T-cell (primary cell): ENCODE results near the gene NYAP1. TPM values are rescaled to one million over a fixed set of nuclear protein-coding genes. Genes with fewer than 3 reads are reported as not detected.
A peak's percentile ranks its signal among the peaks of the same experiment; 100 is the strongest.
"Not testable (repeated sequence)": the region's sequence is repeated elsewhere in the genome, so short reads cannot be mapped to it uniquely, and the experiment has no call there.

Source experiments
- ATAC-seq, 4 experiments: fragments of 200-7000 bp in 3 of 4; fragments of 150-1000 bp in 1 of 4; cut with Tn5 transposase; replicated peaks in 1 of 4; 1 replicate in 3 of 4; 2 replicates in 1 of 4; pipeline ENCODE4 v1.10.0; 2021; ENCODE audit warnings: moderate library complexity in 3 of 4, mild to moderate bottlenecking in 2 of 4, moderate number of reproducible peaks in 1 of 4
- CTCF ChIA-PET, 2 donors: fragments of 300-600 bp; sonication (Branson Sonifier 250); formaldehyde crosslinking; loops; one replicate each; lab custom pipeline; 2022; ENCODE audit warnings: antibody characterized with exemption in 2 of 2; lab: Charles Lee
- POLR2A ChIA-PET, 2 donors: fragments of 300-600 bp; sonication (Branson Sonifier 250); formaldehyde crosslinking; loops; one replicate each; lab custom pipeline; 2022; ENCODE audit warnings: antibody characterized with exemption in 2 of 2; lab: Charles Lee
- DNase-seq, 35 experiments: peaks; one replicate each; pipeline versions ENCODE4 v3.0.0 to v3.0.0-alpha.2; 2013 to 2023
- H3K27ac ChIP-seq: one replicate; pipeline ENCODE4 v1.5.1; 2013; ENCODE audit warnings: low read length
- H3K27me3 ChIP-seq, 2 experiments: replicated peaks in 1 of 2; 1 replicate in 1 of 2; 2 replicates in 1 of 2; pipeline versions ENCODE4 v1.6.1 to v1.7.0; 2013; ENCODE audit warnings: low read length in 1 of 2, mixed read lengths in 1 of 2; ENCODE audit not compliant: control insufficient read depth in 2 of 2, insufficient read depth in 2 of 2; ENCODE audit errors: extremely low read depth in 1 of 2
- H3K36me3 ChIP-seq, 2 donors: 1 replicate in 1 of 2; 2 replicates in 1 of 2; pipeline versions ENCODE4 v1.6.1 to v1.7.0; 2013; ENCODE audit warnings: low read length in 1 of 2; ENCODE audit not compliant: control insufficient read depth in 2 of 2, insufficient read depth in 1 of 2; ENCODE audit errors: extremely low read depth in 1 of 2
- H3K4me1 ChIP-seq, 2 experiments: 1 replicate in 1 of 2; 2 replicates in 1 of 2; pipeline versions ENCODE4 v1.6.1 to v1.7.0; 2013; ENCODE audit warnings: low read length in 2 of 2, mixed read lengths in 1 of 2; ENCODE audit not compliant: insufficient read depth in 2 of 2, control insufficient read depth in 1 of 2; ENCODE audit errors: extremely low read depth in 1 of 2
- H3K4me3 ChIP-seq, 2 donors: 1 replicate in 1 of 2; 2 replicates in 1 of 2; pipeline versions ENCODE4 v1.5.1 to v1.7.0; 2013; ENCODE audit warnings: mild to moderate bottlenecking in 2 of 2, low read length in 1 of 2, moderate library complexity in 1 of 2; ENCODE audit not compliant: control insufficient read depth in 1 of 2; ENCODE audit errors: extremely low read depth in 1 of 2
- H3K9me3 ChIP-seq: 2 replicates; pipeline ENCODE4 v1.7.0; 2013
- H3K27ac Mint-ChIP-seq, 2 donors: one replicate each; pipeline ENCODE4 v1.8.0; 2020 to 2021; ENCODE audit warnings: mild to moderate bottlenecking in 2 of 2, mixed read lengths in 2 of 2
- H3K27me3 Mint-ChIP-seq, 2 donors: one replicate each; pipeline ENCODE4 v1.8.0; 2021 to 2022; ENCODE audit warnings: mixed read lengths in 2 of 2
- H3K36me3 Mint-ChIP-seq: one replicate; pipeline ENCODE4 v1.8.0; 2021; ENCODE audit warnings: mixed read lengths
- H3K4me1 Mint-ChIP-seq, 3 donors: one replicate each; pipeline ENCODE4 v1.8.0; 2020 to 2022; ENCODE audit warnings: mixed read lengths in 3 of 3, mild to moderate bottlenecking in 1 of 3
- H3K4me3 Mint-ChIP-seq, 3 donors: one replicate each; pipeline ENCODE4 v1.8.0; 2020 to 2022; ENCODE audit warnings: mild to moderate bottlenecking in 3 of 3, mixed read lengths in 3 of 3, moderate library complexity in 3 of 3
- H3K9me3 Mint-ChIP-seq, 3 donors: one replicate each; pipeline ENCODE4 v1.8.0; 2020 to 2022; ENCODE audit warnings: mixed read lengths in 3 of 3
- WGBS: methylation state at CpG from one replicate; pipeline ENCODE4 v1.1.5; 2013; ENCODE audit warnings: missing lambda C conversion rate; ENCODE audit not compliant: insufficient coverage; 5-methylcytosine and 5-hydroxymethylcytosine counted together
- total RNA-seq, 35 experiments: library from RNA in 6 of 35; stranded (reverse) in 6 of 35; fragments of 120-200 nt in 1 of 35; gene quantifications; one replicate each; pipeline versions ENCODE4 v1.2.1 to v1.2.4 and lab custom pipeline; 2013 to 2026

The NYAP1 gene
- total RNA-seq, 5 donors from 2014 or later (not counting 1 experiment from before 2014, with no cell fraction given): 0.50 to 1.4 (median 0.99) TPM

DNA sequence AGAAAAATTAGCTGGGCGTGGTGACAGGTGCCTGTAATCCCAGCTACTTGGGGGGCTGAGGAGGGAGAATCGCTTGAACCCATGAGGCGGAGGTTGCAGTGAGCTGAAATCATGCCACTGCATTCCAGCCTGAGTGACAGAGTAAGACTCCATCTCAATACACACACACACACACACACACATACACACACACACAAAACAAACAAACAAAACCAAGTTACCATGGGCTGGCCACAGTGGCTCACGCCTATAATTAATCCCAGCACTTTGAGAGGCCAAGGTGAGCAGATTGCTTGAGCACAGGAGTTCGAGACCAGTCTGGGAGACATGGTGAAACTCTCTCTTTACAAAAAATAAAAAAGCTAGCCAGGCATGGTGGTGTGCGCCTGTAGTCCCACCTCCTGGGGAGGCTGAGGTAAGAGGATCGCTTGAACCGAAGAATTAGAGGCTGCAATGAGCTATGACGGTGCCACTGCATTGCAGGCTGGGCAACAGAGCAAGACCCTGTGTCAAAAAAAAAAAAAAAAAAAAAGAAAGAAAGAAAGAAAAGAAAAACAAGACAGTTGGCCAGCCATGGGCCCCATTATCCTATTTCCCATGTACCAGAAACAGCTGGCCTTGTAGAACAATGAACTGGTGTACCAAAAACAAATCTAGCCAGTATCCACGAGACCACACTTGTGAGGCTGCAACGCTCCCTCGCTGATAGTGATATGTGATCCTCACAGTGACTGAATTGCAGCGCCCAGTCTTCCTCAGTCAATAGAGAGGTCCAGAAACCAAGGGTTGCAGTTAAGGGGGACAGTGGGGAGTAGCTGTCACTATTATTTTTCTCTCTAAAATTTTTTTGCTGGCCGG lies 48.7 kb downstream of the NYAP1 start:
- WGBS: 97% methylated on average over 4 of the region's 14 CpGs
- ATAC-seq: no peak
- peaks cover 0 to 17% of the 10 kb centered on the region in 2 experiments for H3K27me3 ChIP-seq
- H3K4me1 ChIP-seq: no peaks in the 10 kb centered on the region
- H3K27me3 Mint-ChIP-seq: no peaks in the 10 kb centered on the region
- no peaks in the 10 kb centered on the region for H3K36me3 ChIP-seq
- DNase-seq: no peak
- no peak overlapping the region for H3K27ac ChIP-seq
- H3K27ac Mint-ChIP-seq: no peak overlapping the region
- H3K9me3 Mint-ChIP-seq: no peaks in the 10 kb centered on the region
- POLR2A ChIA-PET: interaction anchor here in 1 of 2 donors (0.5 kb wide), 1 partner anchor 139 kb away, joined by 4 read pairs; no protein-coding TSS in a partner anchor
- no peaks in the 10 kb centered on the region for H3K9me3 ChIP-seq
- CTCF ChIA-PET: interaction anchor here in 1 of 2 donors (0.6 kb wide), 1 partner anchor 268 kb away, joined by 3 read pairs; no protein-coding TSS in a partner anchor
- H3K4me3 ChIP-seq: no peak overlapping the region
- H3K36me3 Mint-ChIP-seq: no peaks in the 10 kb centered on the region
- no peak overlapping the region for H3K4me3 Mint-ChIP-seq
- H3K4me1 Mint-ChIP-seq: no peaks in the 10 kb centered on the region

DNA sequence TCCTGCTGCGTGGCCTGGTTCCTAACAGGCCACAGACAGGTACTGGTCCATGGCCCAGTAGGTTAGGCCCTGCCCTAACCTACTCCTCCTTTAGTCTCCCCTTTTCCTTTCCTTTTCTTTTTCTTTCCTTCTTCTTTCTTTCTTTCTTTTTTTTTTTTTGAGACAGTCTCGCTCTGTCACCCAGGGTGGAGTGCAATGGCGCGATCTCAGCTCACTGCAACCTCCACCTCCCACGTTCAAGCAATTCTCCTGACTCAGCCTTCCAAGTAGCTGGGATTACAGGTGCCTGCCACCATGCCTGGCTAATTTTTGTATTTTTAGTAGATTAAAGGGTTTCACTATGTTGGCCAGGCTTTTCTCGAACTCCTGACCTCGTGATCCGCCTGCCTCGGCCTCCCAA lies 52.3 kb downstream of the NYAP1 start:
- Histone ChIP-seq H3K4me1 (peaks cover 10 to 20% of the 10 kb centered on the region in 2 experiments), H3K27me3 (peaks cover 0 to 14% of the 10 kb centered on the region in 2 experiments)
- H3K36me3 ChIP-seq, ATAC-seq, H3K4me3 ChIP-seq, H3K27me3 Mint-ChIP-seq, POLR2A ChIA-PET, DNase-seq, H3K27ac ChIP-seq, H3K9me3 ChIP-seq, H3K4me3 Mint-ChIP-seq, H3K9me3 Mint-ChIP-seq, H3K36me3 Mint-ChIP-seq, H3K27ac Mint-ChIP-seq: not testable (repeated sequence)
- H3K4me1 Mint-ChIP-seq: peaks cover 21 to 26% (median 22%) of the 10 kb centered on the region in 3 donors
- WGBS: 80% methylated on average over 1 of the region's 9 CpGs
- CTCF ChIA-PET: interaction anchor here in 1 of 2 donors (1.6 kb wide), 1 partner anchor 10 kb away, joined by 4 read pairs; no protein-coding TSS in a partner anchor

DNA sequence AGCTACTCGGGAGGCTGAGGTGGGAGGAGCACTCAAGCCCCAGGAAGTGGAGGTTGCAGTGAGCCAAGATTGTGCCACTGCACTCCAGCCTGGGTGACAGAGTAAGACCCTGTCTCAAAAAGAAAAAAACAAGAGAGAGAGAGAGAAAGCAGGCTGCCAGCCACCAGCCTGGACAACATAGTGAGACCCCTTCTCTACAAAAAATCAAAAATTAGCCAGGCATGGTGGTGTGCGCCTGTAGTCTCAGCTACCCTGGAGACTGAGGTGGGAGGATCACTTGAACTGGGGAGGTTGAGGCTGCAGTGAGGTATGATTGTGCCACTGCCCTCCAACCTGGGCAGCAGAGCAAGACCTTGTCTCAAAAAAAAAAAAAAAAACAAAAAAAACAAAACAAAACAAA lies 53.0 kb downstream of the NYAP1 start:
- H3K4me3 ChIP-seq, ATAC-seq, H3K27me3 Mint-ChIP-seq, POLR2A ChIA-PET, H3K4me3 Mint-ChIP-seq, H3K9me3 ChIP-seq, H3K36me3 ChIP-seq, H3K9me3 Mint-ChIP-seq, H3K27ac ChIP-seq, DNase-seq, H3K36me3 Mint-ChIP-seq, H3K27ac Mint-ChIP-seq: not testable (repeated sequence)
- H3K27me3 ChIP-seq: peaks cover 0 to 12% of the 10 kb centered on the region in 2 experiments
- 57% methylated on average over 1 of the region's 2 CpGs for WGBS
- H3K4me1 ChIP-seq: peaks cover 10 to 26% of the 10 kb centered on the region in 2 experiments
- peaks cover 27 to 33% (median 29%) of the 10 kb centered on the region in 3 donors for H3K4me1 Mint-ChIP-seq
- CTCF ChIA-PET: interaction anchor here in 1 of 2 donors (0.7 to 3.4 kb wide), 2 partner anchors 12 to 50 kb away, joined by 3 to 14 read pairs; partner anchors contain the start of gene FBXO24

DNA sequence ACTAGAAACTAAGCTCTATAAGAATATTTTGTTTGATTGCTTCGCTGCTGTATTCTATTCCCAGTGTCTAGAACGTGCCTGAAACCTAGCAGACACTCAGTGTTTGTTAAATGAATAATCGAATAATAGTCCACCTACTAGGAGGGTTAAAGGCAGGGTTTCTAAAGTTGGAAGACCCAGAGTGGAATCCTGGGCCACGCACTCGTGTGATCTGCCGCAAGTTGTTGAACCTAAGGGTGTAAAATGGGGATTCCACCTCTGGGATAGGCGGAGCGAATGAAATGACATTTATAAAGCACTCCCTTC lies 54.6 kb downstream of the NYAP1 start:
- Histone ChIP-seq H3K27me3 (peaks cover 0 to 2% of the 10 kb centered on the region in 2 experiments), H3K36me3 (no peaks in the 10 kb centered on the region), H3K4me3 (peak overlapping the region; percentile 15 to 32), H3K4me1 (peaks cover 10 to 40% of the 10 kb centered on the region in 2 experiments), H3K9me3 (no peaks in the 10 kb centered on the region), H3K27ac (peak overlapping the region; percentile 40)
- 3% methylated on average over 5 of the region's 8 CpGs for WGBS
- no peaks in the 10 kb centered on the region for H3K36me3 Mint-ChIP-seq
- ChIA-PET CTCF (interaction anchor here (0.5 to 3.4 kb wide), 6 partner anchors 11 to 167 kb away, joined by 3 to 14 read pairs (median 5); partner anchors contain the start of genes NYAP1 (in 1 of the 2) and POP7 (in 1 of the 2)), POLR2A (no interaction called here)
- H3K9me3 Mint-ChIP-seq: no peaks in the 10 kb centered on the region
- ATAC-seq (no peak), DNase-seq (no peak)
- H3K27me3 Mint-ChIP-seq: no peaks in the 10 kb centered on the region
- peak overlapping the region; percentile 80 to 86 for H3K27ac Mint-ChIP-seq
- peaks cover 42 to 49% (median 45%) of the 10 kb centered on the region in 3 donors for H3K4me1 Mint-ChIP-seq
- H3K4me3 Mint-ChIP-seq: peak overlapping the region; percentile 96 to 99 (median 99)

DNA sequence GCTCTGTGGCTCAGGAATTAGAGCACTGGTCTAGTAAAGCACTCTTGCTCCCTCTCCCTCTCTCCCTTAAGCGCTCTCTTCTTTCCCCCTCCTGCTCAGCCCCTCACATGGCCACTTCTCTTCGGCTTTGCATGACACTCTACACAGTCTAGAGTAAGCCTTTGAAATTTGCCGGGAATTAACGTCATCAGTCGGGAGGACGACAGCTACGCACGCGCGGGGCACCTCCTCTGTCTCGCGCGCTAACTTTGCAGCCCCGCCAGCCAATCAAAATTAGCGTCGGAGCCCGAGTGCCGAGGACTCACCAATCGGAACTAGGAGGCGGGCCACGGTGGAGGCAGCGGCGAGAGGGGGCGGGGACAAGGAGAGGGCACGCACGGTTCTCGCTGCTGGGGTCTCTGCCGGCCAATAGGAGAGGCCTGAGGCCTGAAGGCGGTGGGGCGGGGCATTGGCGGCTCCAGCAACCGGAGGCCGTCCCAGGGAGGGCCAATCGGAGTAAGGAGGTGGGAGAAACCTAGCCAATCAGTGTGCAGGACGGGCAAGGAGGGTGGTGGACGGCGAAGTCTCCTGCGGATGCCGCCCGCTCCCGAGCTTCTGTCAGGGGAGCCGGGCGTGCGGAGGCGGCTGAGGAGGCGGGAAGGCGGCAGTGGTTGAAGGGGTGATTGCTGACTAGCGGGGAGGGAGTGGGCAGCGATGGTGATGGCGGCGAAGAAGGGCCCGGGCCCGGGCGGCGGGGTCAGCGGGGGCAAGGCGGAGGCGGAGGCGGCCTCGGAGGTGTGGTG lies 55.1 kb downstream of the NYAP1 start, which contains the start of gene AGFG2:
TSS of gene AGFG2 (plus strand) at position 550 of the 782 bp plus-strand sequence. CDS start at position 694, 144 bp downstream.
- DNase-seq (peak; percentile 99 to 100 (median 100)), ATAC-seq (peak; percentile 93 to 97 (median 96))
- H3K27ac Mint-ChIP-seq: peak within 1 kb of the TSS; percentile 83 to 93
- Histone ChIP-seq H3K27me3 (no peaks in the 10 kb centered on the region), H3K4me1 (peaks cover 13 to 46% of the 10 kb centered on the region in 2 experiments), H3K36me3 (no peaks in the 10 kb centered on the region), H3K27ac (peak within 1 kb of the TSS; percentile 40), H3K9me3 (no peaks in the 10 kb centered on the region), H3K4me3 (peak within 1 kb of the TSS; percentile 71 to 85)
- peaks cover 47 to 54% (median 50%) of the 10 kb centered on the region in 3 donors for H3K4me1 Mint-ChIP-seq
- H3K36me3 Mint-ChIP-seq: no peaks in the 10 kb centered on the region
- CTCF ChIA-PET: interaction anchor here (0.6 to 3.4 kb wide), 9 partner anchors 10 to 167 kb away, joined by 3 to 14 read pairs (median 4); partner anchors contain the start of genes NYAP1 (in 1 of the 2), POP7 (in 1 of the 2) and PPP1R35 (in 1 of the 2)
- under 1% methylated on average over 57 of the region's 60 CpGs for WGBS
- H3K27me3 Mint-ChIP-seq: no peaks in the 10 kb centered on the region
- H3K4me3 Mint-ChIP-seq: peak within 1 kb of the TSS; percentile 96 to 99 (median 99)
- POLR2A ChIA-PET: interaction anchor here in 1 of 2 donors (0.6 kb wide), 1 partner anchor 340 kb away, joined by 3 read pairs; no protein-coding TSS in a partner anchor
- no peaks in the 10 kb centered on the region for H3K9me3 Mint-ChIP-seq
